ENCODE measurements around the gene EFCAB6. TPM values are rescaled to one million over a fixed set of nuclear protein-coding genes. Genes with fewer than 3 reads are reported as not detected.

Gene EFCAB6
- total and polyA plus RNA-seq, 2 of the 4 experiments (the other 2 are of a cell fraction) = 0.44 to 1.1 TPM

- no peak overlapping the region for H2BK5ac ChIP-seq (ENCODE audit: low read depth, low read length, poor library complexity, severe bottlenecking)
- no peak overlapping the region for H3K14ac ChIP-seq (replicated peaks; ENCODE audit: low read depth, low read length)
- no peak overlapping the region for H3K9ac ChIP-seq (ENCODE audit: low read depth, low read length)
- H2BK20ac ChIP-seq (ENCODE audit: low read depth, low read length) = no peak overlapping the region
- no peak overlapping the region for H2AK9ac ChIP-seq (replicated peaks; ENCODE audit: low read depth, low read length, poor library complexity)
- in situ Hi-C loops (cut with MboI; ENCODE audit: low sequenced_read_pairs) = no loop called here
- H3K27ac ChIP-seq (ENCODE audit: insufficient read depth, low read length) = no peak overlapping the region
- ChIA-PET POLR2A (ENCODE audit: unreplicated experiment) (no interaction called here), CTCF (no interaction called here)
- no peak overlapping the region for H2AFZ ChIP-seq (replicated peaks; ENCODE audit: low read length, poor library complexity)
- dilution Hi-C loops (cut with HindIII; ENCODE audit: low sequenced_read_pairs, unreplicated experiment) = no loop called here
- no peak overlapping the region for H4K91ac ChIP-seq (ENCODE audit: insufficient read depth, low read depth, low read length)
- H3K4ac ChIP-seq (ENCODE audit: low read depth, low read length) = no peak overlapping the region
- H2AK5ac ChIP-seq (ENCODE audit: low read depth, low read length) = no peak overlapping the region
- intact Hi-C loops (cut with micrococcal nuclease) = no loop called here
- 73% methylated on average over 2 of the region's 4 CpGs; no CpG with 5 or more reads in 1 of the 2 experiments for WGBS, 2 experiments (ENCODE audit: extremely low coverage in 2 of 2, insufficient read length in 1 of 2)
- no peaks in the 10 kb centered on the region for H3K36me3 ChIP-seq (ENCODE audit: control insufficient read depth, insufficient read depth, low read length)
- H2BK15ac ChIP-seq (ENCODE audit: low read depth, low read length) = no peak overlapping the region
- H3K56ac ChIP-seq (ENCODE audit: extremely low read depth, insufficient read depth, low read length) = no peak overlapping the region
- no TSS peak for BruUV-seq (replicated peaks)
- no peak overlapping the region for H3K4me3 ChIP-seq (ENCODE audit: insufficient read depth, low read depth, low read length)
- H3K79me1 ChIP-seq (ENCODE audit: low read depth in 1 of 2, low read length in 2 of 2) = peaks cover 0 to 7% of the 10 kb centered on the region in 2 experiments; a peak in 2 of 4 replicates
- H3K4me2 ChIP-seq (ENCODE audit: low read depth, low read length) = no peak overlapping the region
- H3K23ac ChIP-seq (ENCODE audit: low read depth, low read length) = no peak overlapping the region
- H4K20me1 ChIP-seq (ENCODE audit: insufficient read depth, low read length) = peaks cover 9% of the 10 kb centered on the region
- no peaks in the 10 kb centered on the region; the same call in 1 of the 2 replicates for H3K4me1 ChIP-seq (ENCODE audit: control insufficient read depth, insufficient read depth, low read length)
- no peaks in the 10 kb centered on the region for H3K27me3 ChIP-seq (ENCODE audit: control insufficient read depth, insufficient read depth, low read length)
- DNase-seq (no peak), ATAC-seq (ENCODE audit: low read depth) (no peak)
- no peak overlapping the region for H4K8ac ChIP-seq (ENCODE audit: low read depth in 2 of 2, low read length in 2 of 2)
- no peak overlapping the region for H3K18ac ChIP-seq (ENCODE audit: low read depth, low read length)
- H4K5ac ChIP-seq (ENCODE audit: low read depth, low read length) = no peak overlapping the region
- no peak overlapping the region for H2BK120ac ChIP-seq (ENCODE audit: low read depth, low read length)
- no peaks in the 10 kb centered on the region for H3K9me3 ChIP-seq (ENCODE audit: control insufficient read depth, insufficient read depth, low read length)
- no peaks in the 10 kb centered on the region for H3K9me1 ChIP-seq (ENCODE audit: insufficient read depth, low read length)
- TF ChIP-seq POLR2A (IDR thresholded peaks at IDR 0.05; ENCODE audit: low read depth, low read length) = no peak
- no peak for TF ChIP-seq SMC3 (IDR thresholded peaks at IDR 0.05; ENCODE audit: low read depth, low read length)
- TF ChIP-seq MAZ (IDR thresholded peaks at IDR 0.05; ENCODE audit: borderline replicate concordance, low read depth, low read length) = no peak
- no peak for TF ChIP-seq RCOR1 (IDR thresholded peaks at IDR 0.05; ENCODE audit: insufficient replicate concordance, low read length)
- TF ChIP-seq BHLHE40 (IDR thresholded peaks at IDR 0.05; ENCODE audit: low read depth, low read length) = no peak
- no peak for TF ChIP-seq MAFK (IDR thresholded peaks at IDR 0.05; ENCODE audit: low read depth, low read length)
- no peak for TF ChIP-seq FOS (IDR thresholded peaks at IDR 0.05; ENCODE audit: low read depth, low read length)
- TF ChIP-seq CEBPB (IDR thresholded peaks at IDR 0.05; ENCODE audit: low read depth, low read length) = no peak
- no peak for TF ChIP-seq CHD1 (IDR thresholded peaks at IDR 0.05; ENCODE audit: low read depth, low read length)
- TF ChIP-seq MXI1 (IDR thresholded peaks at IDR 0.05; ENCODE audit: borderline replicate concordance, low read depth, low read length) = no peak
- TF ChIP-seq USF2 (IDR thresholded peaks at IDR 0.05; ENCODE audit: low read depth, low read length) = no peak
- TF ChIP-seq, protein P1, sequence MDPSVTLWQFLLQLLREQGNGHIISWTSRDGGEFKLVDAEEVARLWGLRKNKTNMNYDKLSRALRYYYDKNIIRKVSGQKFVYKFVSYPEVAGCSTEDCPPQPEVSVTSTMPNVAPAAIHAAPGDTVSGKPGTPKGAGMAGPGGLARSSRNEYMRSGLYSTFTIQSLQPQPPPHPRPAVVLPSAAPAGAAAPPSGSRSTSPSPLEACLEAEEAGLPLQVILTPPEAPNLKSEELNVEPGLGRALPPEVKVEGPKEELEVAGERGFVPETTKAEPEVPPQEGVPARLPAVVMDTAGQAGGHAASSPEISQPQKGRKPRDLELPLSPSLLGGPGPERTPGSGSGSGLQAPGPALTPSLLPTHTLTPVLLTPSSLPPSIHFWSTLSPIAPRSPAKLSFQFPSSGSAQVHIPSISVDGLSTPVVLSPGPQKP (IDR thresholded peaks at IDR 0.05; ENCODE audit: borderline replicate concordance, low read depth, low read length) = no peak
- no peak for TF ChIP-seq RAD21 (IDR thresholded peaks at IDR 0.05; ENCODE audit: low read length)
- no peak for TF ChIP-seq NFE2L2 (IDR thresholded peaks at IDR 0.05; ENCODE audit: low read depth, low read length)
- TF ChIP-seq RFX5 (IDR thresholded peaks at IDR 0.05; ENCODE audit: low read depth, low read length) = no peak
- TF ChIP-seq, protein P2, sequence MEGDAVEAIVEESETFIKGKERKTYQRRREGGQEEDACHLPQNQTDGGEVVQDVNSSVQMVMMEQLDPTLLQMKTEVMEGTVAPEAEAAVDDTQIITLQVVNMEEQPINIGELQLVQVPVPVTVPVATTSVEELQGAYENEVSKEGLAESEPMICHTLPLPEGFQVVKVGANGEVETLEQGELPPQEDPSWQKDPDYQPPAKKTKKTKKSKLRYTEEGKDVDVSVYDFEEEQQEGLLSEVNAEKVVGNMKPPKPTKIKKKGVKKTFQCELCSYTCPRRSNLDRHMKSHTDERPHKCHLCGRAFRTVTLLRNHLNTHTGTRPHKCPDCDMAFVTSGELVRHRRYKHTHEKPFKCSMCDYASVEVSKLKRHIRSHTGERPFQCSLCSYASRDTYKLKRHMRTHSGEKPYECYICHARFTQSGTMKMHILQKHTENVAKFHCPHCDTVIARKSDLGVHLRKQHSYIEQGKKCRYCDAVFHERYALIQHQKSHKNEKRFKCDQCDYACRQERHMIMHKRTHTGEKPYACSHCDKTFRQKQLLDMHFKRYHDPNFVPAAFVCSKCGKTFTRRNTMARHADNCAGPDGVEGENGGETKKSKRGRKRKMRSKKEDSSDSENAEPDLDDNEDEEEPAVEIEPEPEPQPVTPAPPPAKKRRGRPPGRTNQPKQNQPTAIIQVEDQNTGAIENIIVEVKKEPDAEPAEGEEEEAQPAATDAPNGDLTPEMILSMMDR (conservative IDR thresholded peaks at IDR 0.05; ENCODE audit: low read depth, low read length) = no peak
Measured at GRCh38 chr22:43855431-43855830, 43.3 kb upstream of the EFCAB6 start.
